Hepatocyte (in vitro differentiated cells): Measurements from ENCODE around the gene C7orf57. TPM values are rescaled to one million over a fixed set of nuclear protein-coding genes. Genes with fewer than 3 reads are reported as not detected.

Experiments
- DNase-seq: peaks from one replicate; pipeline ENCODE4 v3.0.0-alpha.2; 2016; ENCODE audit warnings: low spot score
- H2AFZ ChIP-seq: fragments of 200-600 bp; sonication (generic); 2 replicates; pipeline ENCODE4 v1.6.0; 2016; ENCODE audit warnings: antibody characterized with exemption, mild to moderate bottlenecking
- H3K27ac ChIP-seq: fragments of 200-600 bp; sonication (generic); 2 replicates; pipeline ENCODE4 v1.5.1; 2016; ENCODE audit warnings: mild to moderate bottlenecking
- H3K27me3 ChIP-seq: fragments of 200-600 bp; sonication (generic); 2 replicates; pipeline ENCODE4 v1.6.1; 2016
- H3K36me3 ChIP-seq: fragments of 200-600 bp; sonication (generic); replicated peaks from 2 replicates; pipeline ENCODE4 v1.5.1; 2016; ENCODE audit warnings: low read depth; ENCODE audit not compliant: insufficient read depth
- H3K4me1 ChIP-seq: fragments of 200-600 bp; sonication (generic); 2 replicates; pipeline ENCODE4 v1.5.1; 2016; ENCODE audit warnings: mild to moderate bottlenecking, moderate library complexity; ENCODE audit not compliant: insufficient read depth
- H3K4me2 ChIP-seq: fragments of 200-600 bp; sonication (generic); 2 replicates; pipeline ENCODE4 v1.6.0; 2016
- H3K4me3 ChIP-seq: fragments of 200-600 bp; sonication (generic); 2 replicates; pipeline ENCODE4 v1.5.1; 2016; ENCODE audit warnings: mild to moderate bottlenecking
- H3K79me2 ChIP-seq: fragments of 200-600 bp; sonication (generic); 2 replicates; pipeline ENCODE4 v1.6.0; 2017; ENCODE audit warnings: mild to moderate bottlenecking
- H3K9me2 ChIP-seq: fragments of 200-600 bp; sonication (generic); replicated peaks from 2 replicates; pipeline ENCODE4 v1.6.0; 2017; ENCODE audit warnings: mild to moderate bottlenecking; ENCODE audit not compliant: insufficient read depth
- H3K9me3 ChIP-seq: fragments of 200-600 bp; sonication (generic); 2 replicates; pipeline ENCODE4 v1.5.1; 2016; ENCODE audit warnings: low read depth, mild to moderate bottlenecking
- H4K20me1 ChIP-seq: fragments of 200-600 bp; sonication (generic); 2 replicates; pipeline ENCODE4 v1.6.0; 2016; ENCODE audit warnings: mild to moderate bottlenecking; ENCODE audit not compliant: insufficient read depth, poor library complexity, severe bottlenecking
- EZH2 ChIP-seq: fragments of 200-600 bp; sonication (generic); IDR thresholded peaks from 2 replicates; pipeline ENCODE4 v1.6.1; 2016; ENCODE audit warnings: antibody characterized with exemption, mild to moderate bottlenecking, borderline replicate concordance
- EZH2phosphoT487 ChIP-seq: fragments of 200-600 bp; sonication (generic); IDR thresholded peaks from one replicate; pipeline ENCODE4 v1.6.1; 2018; ENCODE audit warnings: antibody characterized with exemption, mild to moderate bottlenecking, low read depth, moderate library complexity; ENCODE audit not compliant: unreplicated experiment, severe bottlenecking
- WGBS: methylation state at CpG from one replicate; pipeline ENCODE4 v1.1.6; 2016; ENCODE audit warnings: low lambda C conversion rate; ENCODE audit errors: missing lambda C conversion rate; 5-methylcytosine and 5-hydroxymethylcytosine counted together
- polyA plus RNA-seq: library from polyadenylated mRNA; unstranded; fragments of >200 nt; fragmentation: Nextera tagmentation; extraction: Ambion mirVana; gene quantifications from 2 replicates; pipeline ENCODE4 v1.2.1, GENCODE V29; 2016
- total RNA-seq: library from RNA; depleted of rRNA; stranded (reverse); fragments of >200 nt; gene quantifications from 2 replicates; pipeline ENCODE4 v1.2.3, GENCODE V29; 2014
- TF ChIP-seq, protein P1 (sequence below): fragments of 200-600 bp; sonication (generic); IDR thresholded peaks from 2 replicates; pipeline ENCODE4 v1.5.1; 2016; ENCODE audit warnings: antibody characterized with exemption, mild to moderate bottlenecking; ENCODE audit not compliant: poor library complexity

The C7orf57 gene
- total and polyA plus RNA-seq, 2 experiments from 2014 or later, result 0.43 TPM; not detected in 1

DNA sequence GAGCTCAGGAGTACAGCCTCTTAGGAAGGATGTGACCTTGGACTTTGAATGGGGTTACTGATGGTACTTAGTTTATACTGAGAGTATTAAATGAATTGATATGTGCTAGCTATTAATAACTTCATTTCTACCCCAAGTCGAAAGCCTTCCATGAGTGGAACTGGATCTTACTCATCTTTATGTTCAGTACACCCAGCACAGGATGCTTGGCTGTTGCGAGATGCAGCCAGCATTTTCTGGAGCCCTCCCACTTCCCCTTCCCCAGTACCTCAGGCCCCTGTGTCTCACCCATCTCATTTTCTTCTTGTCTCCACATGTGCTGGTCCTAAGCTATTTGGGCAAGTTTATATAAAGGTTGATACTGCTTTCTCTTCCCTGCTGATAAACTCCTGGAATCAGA lies 60.9 kb downstream of the C7orf57 start:
- no peak overlapping the region for H2AFZ ChIP-seq
- no peaks in the 10 kb centered on the region for H3K79me2 ChIP-seq
- H3K4me2 ChIP-seq, result no peak overlapping the region
- no peaks in the 10 kb centered on the region for H4K20me1 ChIP-seq
- WGBS, result 98% methylated on average over 2 of the region's 2 CpGs
- H3K27ac ChIP-seq, result no peak overlapping the region
- H3K4me3 ChIP-seq, result no peak overlapping the region
- no peak for DNase-seq
- TF ChIP-seq EZH2phosphoT487 (no peak), EZH2 (no peak)
- TF ChIP-seq, protein P1, sequence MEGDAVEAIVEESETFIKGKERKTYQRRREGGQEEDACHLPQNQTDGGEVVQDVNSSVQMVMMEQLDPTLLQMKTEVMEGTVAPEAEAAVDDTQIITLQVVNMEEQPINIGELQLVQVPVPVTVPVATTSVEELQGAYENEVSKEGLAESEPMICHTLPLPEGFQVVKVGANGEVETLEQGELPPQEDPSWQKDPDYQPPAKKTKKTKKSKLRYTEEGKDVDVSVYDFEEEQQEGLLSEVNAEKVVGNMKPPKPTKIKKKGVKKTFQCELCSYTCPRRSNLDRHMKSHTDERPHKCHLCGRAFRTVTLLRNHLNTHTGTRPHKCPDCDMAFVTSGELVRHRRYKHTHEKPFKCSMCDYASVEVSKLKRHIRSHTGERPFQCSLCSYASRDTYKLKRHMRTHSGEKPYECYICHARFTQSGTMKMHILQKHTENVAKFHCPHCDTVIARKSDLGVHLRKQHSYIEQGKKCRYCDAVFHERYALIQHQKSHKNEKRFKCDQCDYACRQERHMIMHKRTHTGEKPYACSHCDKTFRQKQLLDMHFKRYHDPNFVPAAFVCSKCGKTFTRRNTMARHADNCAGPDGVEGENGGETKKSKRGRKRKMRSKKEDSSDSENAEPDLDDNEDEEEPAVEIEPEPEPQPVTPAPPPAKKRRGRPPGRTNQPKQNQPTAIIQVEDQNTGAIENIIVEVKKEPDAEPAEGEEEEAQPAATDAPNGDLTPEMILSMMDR, result no peak
- no peaks in the 10 kb centered on the region for H3K9me3 ChIP-seq
- H3K36me3 ChIP-seq, result no peaks in the 10 kb centered on the region
- no peaks in the 10 kb centered on the region for H3K9me2 ChIP-seq
- H3K4me1 ChIP-seq, result no peaks in the 10 kb centered on the region
- no peaks in the 10 kb centered on the region for H3K27me3 ChIP-seq

DNA sequence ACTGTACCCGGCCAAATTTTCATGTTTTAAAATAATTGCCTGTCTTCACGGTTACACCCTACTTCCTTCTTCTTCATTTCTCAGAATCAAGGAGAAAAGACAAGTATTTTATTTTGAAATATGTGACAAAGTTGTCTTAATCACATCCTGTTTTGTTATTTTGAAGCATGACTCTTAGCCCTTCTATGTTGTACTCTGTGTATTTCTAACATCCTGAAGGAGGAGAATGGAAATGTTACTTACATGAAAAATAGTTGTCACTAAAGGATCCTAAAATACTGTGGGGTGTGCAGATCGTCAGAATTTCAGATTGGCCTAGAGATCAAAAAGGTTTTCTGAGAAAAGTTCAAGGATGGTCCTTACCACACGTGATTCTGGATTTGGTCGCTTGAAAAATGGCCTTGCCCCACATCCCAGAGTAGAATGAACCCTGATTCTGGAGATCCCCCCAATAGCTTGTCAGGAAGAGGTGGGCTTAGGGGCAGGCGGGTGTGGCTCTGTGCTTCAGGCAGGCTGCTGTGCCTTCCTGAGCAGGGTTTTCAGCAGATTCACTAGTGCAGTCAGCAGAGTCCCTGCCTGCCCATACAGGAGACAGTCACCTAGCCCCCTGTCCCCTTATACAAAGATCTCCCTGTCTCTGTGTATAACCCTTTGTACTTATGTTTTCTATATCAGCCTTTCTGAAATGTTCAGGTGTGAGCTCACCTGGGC lies 62.3 kb downstream of the C7orf57 start:
- Histone ChIP-seq H3K27ac (peak overlapping the region; percentile 27), H3K9me3 (no peaks in the 10 kb centered on the region), H2AFZ (no peak overlapping the region), H4K20me1 (no peaks in the 10 kb centered on the region), H3K4me2 (no peak overlapping the region), H3K36me3 (no peaks in the 10 kb centered on the region), H3K27me3 (no peaks in the 10 kb centered on the region), H3K4me3 (no peak overlapping the region), H3K4me1 (no peaks in the 10 kb centered on the region), H3K9me2 (no peaks in the 10 kb centered on the region), H3K79me2 (no peaks in the 10 kb centered on the region)
- TF ChIP-seq EZH2phosphoT487, result no peak
- no peak for TF ChIP-seq EZH2
- TF ChIP-seq, protein P1, result no peak
- WGBS, result 82% methylated on average over 6 of the region's 6 CpGs
- no peak for DNase-seq

DNA sequence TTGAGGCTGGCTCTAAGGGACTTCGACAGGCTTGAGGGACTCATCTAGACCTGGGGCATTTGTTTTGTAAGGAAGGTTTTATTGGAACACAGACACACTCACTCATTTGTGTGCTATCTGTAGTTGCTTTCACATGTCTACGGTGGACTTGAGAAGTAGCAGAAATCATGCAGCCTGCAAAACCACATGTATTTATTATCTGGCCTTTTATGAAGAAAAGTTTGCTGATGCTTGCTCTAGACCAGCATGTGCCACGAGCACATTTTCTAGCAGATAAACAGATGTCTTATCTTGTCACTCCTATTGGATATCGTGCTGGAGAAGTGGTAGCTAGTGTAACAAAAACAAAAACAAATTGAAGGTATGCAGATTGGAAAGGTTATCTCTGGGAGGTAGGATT lies 63.5 kb downstream of the C7orf57 start:
- Histone ChIP-seq H3K9me3 (no peaks in the 10 kb centered on the region), H3K27me3 (no peaks in the 10 kb centered on the region), H3K4me1 (no peaks in the 10 kb centered on the region), H2AFZ (no peak overlapping the region), H3K4me2 (no peak overlapping the region), H4K20me1 (no peaks in the 10 kb centered on the region), H3K79me2 (no peaks in the 10 kb centered on the region), H3K27ac (peak overlapping the region; percentile 44), H3K36me3 (no peaks in the 10 kb centered on the region), H3K9me2 (no peaks in the 10 kb centered on the region), H3K4me3 (no peak overlapping the region)
- no peak for DNase-seq
- 47% methylated on average over 4 of the region's 4 CpGs for WGBS
- TF ChIP-seq EZH2, result no peak
- no peak for TF ChIP-seq EZH2phosphoT487
- TF ChIP-seq, protein P1, result no peak
